GM12878 (cell line): ENCODE results near the gene PTPRN2. TPM values are rescaled to one million over a fixed set of nuclear protein-coding genes. Genes with fewer than 3 reads are reported as not detected.
"Not testable (repeated sequence)": the region's sequence is repeated elsewhere in the genome, so short reads cannot be mapped to it uniquely, and the experiment has no call there.

Source experiments
- ATAC-seq: fragments of 200-7000 bp; cut with Tn5 transposase; 3 replicates; pipeline ENCODE4 v1.9.1; 2020; ENCODE audit warnings: mild to moderate bottlenecking, moderate library complexity
- BruUV-seq: library from RNA; stranded (reverse); fragments of 400-500 nt; replicated peaks from 2 replicates; lab custom pipeline; 2021; lab: Mats Ljungman, UMichigan
- CTCF ChIA-PET: fragments of 300-600 bp; sonication (Branson Sonifier 250); formaldehyde crosslinking; extraction: SDS; loops from one replicate; lab custom pipeline; 2021; ENCODE audit warnings: inconsistent platforms; lab: Yijun Ruan, JAX
- POLR2A ChIA-PET: fragments of 350-600 bp; formaldehyde crosslinking; extraction: SDS; loops from one replicate; lab custom pipeline; 2021; ENCODE audit warnings: inconsistent platforms; lab: Charles Lee
- RAD21 ChIA-PET: fragments of 300-600 bp; sonication (Branson Sonifier 250); formaldehyde crosslinking; loops from one replicate; lab custom pipeline; 2023; ENCODE audit warnings: antibody characterized with exemption; ENCODE audit not compliant: unreplicated experiment; lab: Charles Lee
- SMC1A ChIA-PET: fragments of 300-600 bp; sonication (Branson Sonifier 250); formaldehyde crosslinking; loops from one replicate; lab custom pipeline; 2023; ENCODE audit not compliant: unreplicated experiment, uncharacterized antibody; lab: Charles Lee
- DNase-seq: peaks from one replicate; pipeline ENCODE4 v3.0.0-alpha.2; 2011; ENCODE audit warnings: low read depth, low spot score
- FAIRE-seq: peaks from 3 replicates; lab custom pipeline; 2011; peaks lifted over from hg19 to GRCh38; lab: Jason Lieb, UNC
- H2AFZ ChIP-seq: 2 replicates; pipeline ENCODE4 v1.6.0; 2011; ENCODE audit warnings: low read depth, low read length, control low read depth; ENCODE audit not compliant: control insufficient read depth
- H3K27ac ChIP-seq: 2 replicates; pipeline ENCODE4 v1.5.1; 2011; ENCODE audit warnings: control low read depth; ENCODE audit not compliant: control insufficient read depth, insufficient read depth
- H3K27me3 ChIP-seq, 2 experiments: replicated peaks in 1 of 2; 2 replicates each; pipeline versions ENCODE4 v1.6.0 to v1.6.1; 2011; ENCODE audit warnings: low read length in 1 of 2; ENCODE audit not compliant: control insufficient read depth in 2 of 2, insufficient read depth in 2 of 2
- H3K36me3 ChIP-seq, 2 experiments: 2 replicates each; pipeline ENCODE4 v1.5.1; 2011; ENCODE audit warnings: low read length in 1 of 2; ENCODE audit not compliant: control insufficient read depth in 2 of 2, insufficient read depth in 2 of 2
- H3K4me1 ChIP-seq: 2 replicates; pipeline ENCODE4 v1.6.1; 2011; ENCODE audit warnings: mild to moderate bottlenecking, low read length, moderate library complexity, mixed read lengths; ENCODE audit not compliant: control insufficient read depth, insufficient read depth
- H3K4me2 ChIP-seq: 2 replicates; pipeline ENCODE4 v1.6.0; 2011; ENCODE audit warnings: control low read depth; ENCODE audit not compliant: control insufficient read depth, insufficient read depth
- H3K4me3 ChIP-seq: fragments of 200-600 bp; sonication (generic); 2 replicates; pipeline ENCODE4 v1.5.1; 2016
- H3K79me2 ChIP-seq: 2 replicates; pipeline ENCODE4 v1.6.0; 2011; ENCODE audit warnings: low read length; ENCODE audit not compliant: control insufficient read depth, insufficient read depth
- H3K9ac ChIP-seq: 2 replicates; pipeline ENCODE4 v1.8.0; 2011; ENCODE audit warnings: low read length, control low read depth, mixed read lengths; ENCODE audit not compliant: control insufficient read depth, insufficient read depth
- H3K9me3 ChIP-seq: replicated peaks from 3 replicates; pipeline ENCODE4 v1.5.1; 2011; ENCODE audit warnings: mild to moderate bottlenecking, low read length; ENCODE audit not compliant: control insufficient read depth, insufficient read depth
- H4K20me1 ChIP-seq: 2 replicates; pipeline ENCODE4 v1.6.0; 2011; ENCODE audit not compliant: control insufficient read depth, insufficient read depth
- GABPA ChIP-seq: IDR thresholded peaks from 2 replicates; pipeline ENCODE4 v1.6.1; 2014; ENCODE audit warnings: antibody characterized with exemption, low read depth, mild to moderate bottlenecking, inconsistent platforms
- IKZF2 ChIP-seq, 2 experiments: fragments of 450-650 bp; IDR thresholded peaks; 2 replicates each; pipeline ENCODE4 v1.6.1; 2017; ENCODE audit warnings: mild to moderate bottlenecking in 2 of 2, moderate library complexity in 2 of 2
- NFYB ChIP-seq: IDR thresholded peaks from 2 replicates; pipeline ENCODE4 v1.6.1; 2011; ENCODE audit warnings: low read depth, mild to moderate bottlenecking, low read length, improper control_type of control experiment, moderate library complexity; ENCODE audit not compliant: insufficient read depth
- NKRF ChIP-seq: fragments of 450-650 bp; conservative IDR thresholded peaks from 2 replicates; pipeline ENCODE4 v1.6.1; 2017; ENCODE audit warnings: mild to moderate bottlenecking, moderate library complexity
- POLR2AphosphoS2 ChIP-seq: IDR thresholded peaks from 2 replicates; pipeline ENCODE4 v1.6.1; 2011; ENCODE audit warnings: low read depth, mild to moderate bottlenecking, low read length, improper control_type of control experiment, moderate library complexity
- POU2F2 ChIP-seq: IDR thresholded peaks from 3 replicates; pipeline ENCODE4 v1.6.1; 2011; ENCODE audit warnings: low read depth, mild to moderate bottlenecking, low read length, borderline replicate concordance
- RFX5 ChIP-seq: IDR thresholded peaks from 2 replicates; pipeline ENCODE4 v1.6.1; 2011; ENCODE audit warnings: low read depth, low read length, improper control_type of control experiment
- SREBF2 ChIP-seq: IDR thresholded peaks from 2 replicates; pipeline ENCODE4 v1.6.1; 2012; ENCODE audit warnings: mild to moderate bottlenecking, low read length
- WGBS: methylation state at CpG from one replicate; pipeline ENCODE4 v1.1.6; 2016; ENCODE audit warnings: low lambda C conversion rate; ENCODE audit not compliant: insufficient replicate concordance, insufficient coverage; ENCODE audit errors: missing lambda C conversion rate; 5-methylcytosine and 5-hydroxymethylcytosine counted together
- in situ Hi-C: fragments of 300-500 bp; cut with MboI; formaldehyde crosslinking; loops from 9 replicates; pipeline ENCODE4 v1.14.3; 2018; ENCODE audit warnings: mixed read lengths
- intact Hi-C: fragments of 100-400 bp; cut with micrococcal nuclease; formaldehyde crosslinking; loops from one replicate; pipeline ENCODE4 v1.14.2; 2022; ENCODE audit not compliant: unreplicated experiment
- polyA plus RNA-seq, 11 experiments: library from polyadenylated mRNA; depleted of rRNA in 4 of 11; unstranded in 6 of 11; stranded (reverse) in 5 of 11; fragments of >200 nt; fragmentation: Nextera tagmentation in 4 of 11; fragmentation: Illumina TruSeq in 1 of 11; extraction: Ambion mirVana in 4 of 11; extraction: Trizol in 1 of 11; gene quantifications; 1 replicate in 1 of 11; 2 replicates in 10 of 11; pipeline versions ENCODE4 v1.2.1 to v1.2.3, GENCODE V29; 2011 to 2016; ENCODE audit warnings: inconsistent platforms in 2 of 11, missing spikeins in 2 of 11, low read depth in 1 of 11
- total RNA-seq, 4 experiments: library from RNA; depleted of rRNA in 3 of 4; stranded (reverse); fragments of >200 nt in 3 of 4; fragmentation: Illumina TruSeq in 1 of 4; extraction: Trizol in 1 of 4; gene quantifications; 2 replicates each; pipeline versions ENCODE4 v1.2.1 to v1.2.3, GENCODE V29; 2013 to 2021
- TF ChIP-seq, protein P1 (sequence below): IDR thresholded peaks from 2 replicates; pipeline ENCODE4 v1.6.1; 2012; ENCODE audit warnings: low read length, inconsistent platforms
- TF ChIP-seq, protein P2 (sequence below): IDR thresholded peaks from 2 replicates; pipeline ENCODE4 v1.6.1; 2011; ENCODE audit warnings: low read depth, low read length, improper control_type of control experiment, borderline replicate concordance

PTPRN2 gene
- total and polyA plus RNA-seq, 10 of the 15 experiments (the other 5 are each of a cell fraction or from before 2014, with no cell fraction given): 5.4 TPM; not detected in 9

- TF ChIP-seq NKRF: no peak
- TF ChIP-seq POLR2AphosphoS2: no peak
- TF ChIP-seq POU2F2: no peak
- no peak for TF ChIP-seq SREBF2
- no peak for TF ChIP-seq GABPA
- no peak for TF ChIP-seq NFYB
- TF ChIP-seq IKZF2 (IDR thresholded peaks at IDR 0.05): no peak
- TF ChIP-seq, protein P1, sequence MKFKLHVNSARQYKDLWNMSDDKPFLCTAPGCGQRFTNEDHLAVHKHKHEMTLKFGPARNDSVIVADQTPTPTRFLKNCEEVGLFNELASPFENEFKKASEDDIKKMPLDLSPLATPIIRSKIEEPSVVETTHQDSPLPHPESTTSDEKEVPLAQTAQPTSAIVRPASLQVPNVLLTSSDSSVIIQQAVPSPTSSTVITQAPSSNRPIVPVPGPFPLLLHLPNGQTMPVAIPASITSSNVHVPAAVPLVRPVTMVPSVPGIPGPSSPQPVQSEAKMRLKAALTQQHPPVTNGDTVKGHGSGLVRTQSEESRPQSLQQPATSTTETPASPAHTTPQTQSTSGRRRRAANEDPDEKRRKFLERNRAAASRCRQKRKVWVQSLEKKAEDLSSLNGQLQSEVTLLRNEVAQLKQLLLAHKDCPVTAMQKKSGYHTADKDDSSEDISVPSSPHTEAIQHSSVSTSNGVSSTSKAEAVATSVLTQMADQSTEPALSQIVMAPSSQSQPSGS: no peak
- no peak for TF ChIP-seq RFX5
- TF ChIP-seq, protein P2, sequence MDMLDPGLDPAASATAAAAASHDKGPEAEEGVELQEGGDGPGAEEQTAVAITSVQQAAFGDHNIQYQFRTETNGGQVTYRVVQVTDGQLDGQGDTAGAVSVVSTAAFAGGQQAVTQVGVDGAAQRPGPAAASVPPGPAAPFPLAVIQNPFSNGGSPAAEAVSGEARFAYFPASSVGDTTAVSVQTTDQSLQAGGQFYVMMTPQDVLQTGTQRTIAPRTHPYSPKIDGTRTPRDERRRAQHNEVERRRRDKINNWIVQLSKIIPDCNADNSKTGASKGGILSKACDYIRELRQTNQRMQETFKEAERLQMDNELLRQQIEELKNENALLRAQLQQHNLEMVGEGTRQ: no peak
- TF ChIP-seq, all 136 proteins: peak for 0
Measured at GRCh38 chr7:158631574-158632195, 44.1 kb upstream of the PTPRN2 start (continued).

DNA sequence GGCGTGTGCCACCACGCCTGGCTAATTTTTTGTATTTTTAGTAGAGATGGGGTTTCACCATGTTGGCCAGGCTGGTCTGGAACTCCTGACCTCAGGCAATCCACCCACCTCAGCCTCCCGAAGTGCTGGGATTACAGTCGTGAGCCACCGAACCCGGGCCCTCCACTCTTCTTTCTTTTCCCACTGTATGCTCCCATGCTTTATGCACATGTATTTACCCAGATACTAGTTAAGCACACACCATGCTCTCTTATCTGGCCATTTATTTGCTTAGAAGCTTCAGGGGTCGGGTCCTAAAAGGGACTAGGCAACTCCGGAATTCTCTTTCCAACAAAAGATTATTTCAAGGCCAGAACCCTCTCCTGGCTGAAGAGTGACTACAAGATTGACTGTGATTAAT is 38.7 kb upstream of the PTPRN2 start:
- FAIRE-seq, POLR2A ChIA-PET, in situ Hi-C loops, H3K79me2 ChIP-seq, ATAC-seq, H4K20me1 ChIP-seq, DNase-seq, H3K9ac ChIP-seq, BruUV-seq, SMC1A ChIA-PET, H3K9me3 ChIP-seq, RAD21 ChIA-PET, H3K4me2 ChIP-seq, H3K27me3 ChIP-seq, H2AFZ ChIP-seq, H3K27ac ChIP-seq, H3K4me3 ChIP-seq, H3K36me3 ChIP-seq, H3K4me1 ChIP-seq, intact Hi-C loops: not testable (repeated sequence)
- CTCF ChIA-PET: interaction anchor here (0.6 kb wide), 1 partner anchor 351 kb away, joined by 3 read pairs; no protein-coding TSS in a partner anchor
- WGBS: 97% methylated on average over 7 of the region's 8 CpGs
